Upper lobe of right lung (tissue), 1 donor: ENCODE measurements around the gene IGLL5. TPM values are rescaled to one million over a fixed set of nuclear protein-coding genes. Genes with fewer than 3 reads are reported as not detected.

Experiments used
- ATAC-seq: fragments of 200-7000 bp; cut with Tn5 transposase; one replicate; pipeline ENCODE4 v1.9.1; 2020; ENCODE audit warnings: mild to moderate bottlenecking, moderate library complexity
- DNase-seq: peaks from one replicate; pipeline ENCODE4 v3.0.0-alpha.2; 2020
- H3K27ac ChIP-seq: fragments of 200-600 bp; one replicate; pipeline ENCODE4 v1.8.0; 2022
- H3K27me3 ChIP-seq: fragments of 200-600 bp; one replicate; pipeline ENCODE4 v1.8.0; 2022; ENCODE audit warnings: mild to moderate bottlenecking
- H3K36me3 ChIP-seq: fragments of 200-600 bp; one replicate; pipeline ENCODE4 v1.8.0; 2022
- H3K4me1 ChIP-seq: fragments of 200-600 bp; one replicate; pipeline ENCODE4 v1.8.0; 2022
- H3K4me3 ChIP-seq: fragments of 200-600 bp; one replicate; pipeline ENCODE4 v1.8.0; 2022; ENCODE audit warnings: mild to moderate bottlenecking
- H3K9me3 ChIP-seq: fragments of 200-600 bp; one replicate; pipeline ENCODE4 v1.8.0; 2022
- CTCF ChIP-seq: fragments of 200-600 bp; IDR thresholded peaks from one replicate; pipeline ENCODE4 v1.8.0; 2022; ENCODE audit warnings: antibody characterized with exemption
- intact Hi-C: fragments of 100-400 bp; cut with DNase I; formaldehyde crosslinking; loops from one replicate; pipeline ENCODE4 v1.11.0; 2022
- total RNA-seq: library from RNA; stranded (reverse); fragmentation: NEBNext Ultra II Directional; extraction: Animal tissue kit (Norgen Biotek cat#: 25700); gene quantifications from one replicate; pipeline ENCODE4 v1.2.1, GENCODE V29; 2021
- donor health status: DM: no; HTN: yes; CAD: no; lungs with severe emphysema.

IGLL5 gene
- total RNA-seq, 1 donor from 2014 or later: 12.3 TPM

GRCh38 chr22:22922954-22923319, 35.3 kb downstream of the IGLL5 start:
- intact Hi-C loops: no loop called here
- no peak overlapping the region for H3K4me3 ChIP-seq
- no peaks in the 10 kb centered on the region for H3K9me3 ChIP-seq
- no peaks in the 10 kb centered on the region for H3K36me3 ChIP-seq
- TF ChIP-seq CTCF: no peak
- ATAC-seq (no peak), DNase-seq (no peak)
- H3K4me1 ChIP-seq: no peaks in the 10 kb centered on the region
- no peak overlapping the region for H3K27ac ChIP-seq
- H3K27me3 ChIP-seq: peaks cover 12% of the 10 kb centered on the region

DNA sequence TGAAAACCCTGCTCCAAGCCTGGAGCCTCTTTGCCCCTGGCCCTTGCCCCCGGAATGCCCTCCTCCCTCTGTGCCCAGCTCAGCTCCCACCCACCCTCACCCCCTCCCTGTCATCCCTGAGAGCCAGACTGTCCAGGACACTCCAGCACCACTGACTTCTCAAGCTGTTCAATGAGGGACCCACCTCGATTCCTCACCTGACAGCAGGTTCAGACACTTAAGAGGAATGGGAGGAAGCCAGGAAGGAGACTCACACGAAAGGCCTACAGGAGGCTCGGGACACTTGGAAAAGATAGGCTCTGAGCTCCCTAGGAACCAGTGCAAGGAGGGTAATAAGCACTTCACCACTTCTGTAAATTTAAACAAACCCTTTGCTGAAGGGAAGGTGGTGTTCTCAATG, 35.8 kb downstream of the IGLL5 start:
- intact Hi-C loops: no loop called here
- no peaks in the 10 kb centered on the region for H3K9me3 ChIP-seq
- no peak overlapping the region for H3K4me3 ChIP-seq
- peaks cover 12% of the 10 kb centered on the region for H3K27me3 ChIP-seq
- H3K4me1 ChIP-seq: peaks cover 1% of the 10 kb centered on the region
- no peaks in the 10 kb centered on the region for H3K36me3 ChIP-seq
- DNase-seq (no peak), ATAC-seq (no peak)
- no peak for TF ChIP-seq CTCF
- no peak overlapping the region for H3K27ac ChIP-seq

- no peak for DNase-seq
- ATAC-seq: no peak
- H3K9me3 ChIP-seq: no peaks in the 10 kb centered on the region
- H3K27ac ChIP-seq: no peak overlapping the region
- H3K36me3 ChIP-seq: no peaks in the 10 kb centered on the region
- H3K27me3 ChIP-seq: peaks cover 12% of the 10 kb centered on the region
- H3K4me3 ChIP-seq: no peak overlapping the region
- no peak for TF ChIP-seq CTCF
- H3K4me1 ChIP-seq: peaks cover 7% of the 10 kb centered on the region
- intact Hi-C loops: no loop called here
Measured at GRCh38 chr22:22923930-22924329, 36.3 kb downstream of the IGLL5 start.

DNA sequence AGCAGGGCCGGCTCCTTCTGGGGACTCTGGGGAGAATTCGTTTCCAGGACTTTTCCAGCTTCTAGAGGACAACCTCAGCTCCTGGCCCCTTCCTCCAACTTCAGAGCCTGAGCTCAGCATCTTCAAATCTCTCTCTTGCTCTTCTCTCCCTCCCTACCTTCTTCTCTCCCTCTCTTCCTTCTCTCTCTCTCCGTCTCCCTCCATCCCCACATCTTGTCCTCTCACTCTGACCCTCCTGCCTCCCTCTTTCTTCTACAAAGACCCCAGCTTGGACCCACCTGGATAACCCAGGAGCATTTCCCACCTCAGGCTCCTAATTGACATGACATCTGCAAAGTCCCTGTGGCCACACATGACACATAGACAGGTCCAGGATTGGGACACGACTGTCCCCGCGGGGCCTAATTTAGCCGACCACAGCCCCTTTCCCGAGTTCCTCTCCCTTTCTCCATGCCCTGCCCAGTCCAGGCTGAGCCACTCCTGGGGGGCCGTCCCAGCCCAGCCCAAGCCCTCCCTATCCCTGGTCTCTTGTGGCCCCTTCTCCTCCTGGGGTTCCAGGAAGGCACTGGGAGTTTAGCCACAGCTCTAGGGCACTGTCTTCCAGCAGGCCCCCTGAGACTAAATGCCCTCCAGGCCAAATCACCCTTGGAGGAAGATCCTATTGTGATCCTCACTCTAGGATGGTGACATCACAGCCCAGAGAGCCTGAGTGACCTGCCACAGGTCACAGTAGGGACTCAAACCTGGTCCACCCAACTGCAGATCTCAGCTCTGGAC, 36.9 kb downstream of the IGLL5 start:
- Histone ChIP-seq H3K27me3 (peaks cover 12% of the 10 kb centered on the region), H3K9me3 (no peaks in the 10 kb centered on the region), H3K36me3 (no peaks in the 10 kb centered on the region), H3K4me1 (peaks cover 7% of the 10 kb centered on the region), H3K27ac (no peak overlapping the region), H3K4me3 (no peak overlapping the region)
- DNase-seq (no peak), ATAC-seq (no peak)
- TF ChIP-seq CTCF: no peak
- intact Hi-C loops: no loop called here

DNA sequence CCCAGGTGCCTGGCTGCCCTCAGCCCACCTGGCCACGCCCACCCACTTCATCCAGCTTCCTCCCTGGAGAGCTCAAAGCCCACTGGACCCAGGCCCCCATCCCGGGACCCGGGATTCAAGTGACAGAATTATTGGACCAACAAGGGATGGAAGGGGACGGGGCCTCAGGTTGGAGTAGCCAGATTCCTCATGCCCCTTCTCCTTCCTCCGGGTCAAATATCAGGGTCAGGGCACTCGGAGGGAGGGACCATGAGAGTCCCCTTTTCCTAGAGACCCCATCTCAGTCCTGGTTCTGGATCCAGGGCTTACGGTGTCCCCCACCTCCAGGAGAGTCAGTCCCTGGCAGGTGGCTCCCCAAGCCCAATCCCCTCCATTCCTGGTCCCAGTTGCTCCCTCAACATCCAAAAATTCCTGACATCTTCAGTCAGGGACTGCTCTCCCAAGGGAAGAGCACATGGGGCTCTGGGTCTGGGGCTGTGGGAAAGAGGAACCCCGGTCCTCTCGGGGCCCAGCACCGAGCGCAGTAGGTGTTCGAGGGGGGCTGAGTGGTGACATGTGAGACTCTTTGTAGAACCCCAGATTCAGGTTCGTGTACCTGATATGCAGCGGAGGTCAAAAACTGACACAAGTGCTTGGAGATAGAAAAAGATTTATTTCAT, 37.7 kb downstream of the IGLL5 start:
- intact Hi-C loops: no loop called here
- Histone ChIP-seq H3K9me3 (no peaks in the 10 kb centered on the region), H3K36me3 (no peaks in the 10 kb centered on the region), H3K4me1 (peaks cover 7% of the 10 kb centered on the region), H3K27me3 (peaks cover 12% of the 10 kb centered on the region), H3K4me3 (no peak overlapping the region), H3K27ac (no peak overlapping the region)
- ATAC-seq: no peak
- no peak for TF ChIP-seq CTCF
- no peak for DNase-seq
